ENCODE data around the gene TBCE.

TBCE gene

GRCh38 chr1:235409042-235409820 lies 42.0 kb downstream of the TBCE start:
- Histone ChIP-seq H2AFZ (ENCODE audit: low read depth, low read length, severe bottlenecking) (no peak overlapping the region), H3K9me3 (ENCODE audit: insufficient read depth, low read length) (no peaks in the 10 kb centered on the region), H3F3A (ENCODE audit: insufficient read depth) (peaks cover under 1% of the 10 kb centered on the region), H3K9ac (ENCODE audit: low read length) (no peak overlapping the region), H3K27ac (ENCODE audit: low read depth, low read length) (no peak overlapping the region), H3K4me3 (ENCODE audit: insufficient read depth, low read length, poor library complexity, severe bottlenecking) (no peak overlapping the region), H3K36me3 (ENCODE audit: low read length) (no peaks in the 10 kb centered on the region), H3K9me2 (replicated peaks; ENCODE audit: insufficient read depth, low read length) (no peaks in the 10 kb centered on the region), H4K20me1 (ENCODE audit: low read depth, low read length) (no peaks in the 10 kb centered on the region), H3K27me3 (ENCODE audit: low read length) (no peaks in the 10 kb centered on the region), H3K4me2 (ENCODE audit: low read depth, low read length, poor library complexity, severe bottlenecking) (no peak overlapping the region), H3K79me2 (ENCODE audit: insufficient read depth, low read length) (0 out of 2 replicates have a peak, but pooled peaks cover 3% of the 10 kb centered on the region)
- TF ChIP-seq CTCF (IDR thresholded peaks at IDR 0.05; ENCODE audit: insufficient read depth, low read length, poor library complexity, severe bottlenecking) = no peak
- no peak for TF ChIP-seq EZH2phosphoT487 (conservative IDR thresholded peaks at IDR 0.05; ENCODE audit: low read length)

GRCh38 chr1:235410467-235410866 lies 43.2 kb downstream of the TBCE start:
- H3K79me2 ChIP-seq (ENCODE audit: insufficient read depth, low read length) = 0 out of 2 replicates have a peak, but pooled peaks cover 3% of the 10 kb centered on the region
- no peak overlapping the region for H3K9ac ChIP-seq (ENCODE audit: low read length)
- H3K27ac ChIP-seq (ENCODE audit: low read depth, low read length) = no peak overlapping the region

GRCh38 chr1:235411489-235412486 lies 44.6 kb downstream of the TBCE start:
- Histone ChIP-seq H2AFZ (ENCODE audit: low read depth, low read length, severe bottlenecking) (no peak overlapping the region), H3K9me2 (replicated peaks; ENCODE audit: insufficient read depth, low read length) (no peaks in the 10 kb centered on the region), H3K4me3 (ENCODE audit: insufficient read depth, low read length, poor library complexity, severe bottlenecking) (no peak overlapping the region), H3K36me3 (ENCODE audit: low read length) (no peaks in the 10 kb centered on the region), H3K27me3 (ENCODE audit: low read length) (no peaks in the 10 kb centered on the region), H3K9ac (ENCODE audit: low read length) (no peak overlapping the region), H4K20me1 (ENCODE audit: low read depth, low read length) (no peaks in the 10 kb centered on the region), H3K4me2 (ENCODE audit: low read depth, low read length, poor library complexity, severe bottlenecking) (no peak overlapping the region), H3K79me2 (ENCODE audit: insufficient read depth, low read length) (0 out of 2 replicates have a peak, but pooled peaks cover 2% of the 10 kb centered on the region), H3F3A (ENCODE audit: insufficient read depth) (peaks cover 11% of the 10 kb centered on the region), H3K27ac (ENCODE audit: low read depth, low read length) (no peak overlapping the region), H3K9me3 (ENCODE audit: insufficient read depth, low read length) (no peaks in the 10 kb centered on the region)
- TF ChIP-seq EZH2phosphoT487 (conservative IDR thresholded peaks at IDR 0.05; ENCODE audit: low read length) (no peak), CTCF (IDR thresholded peaks at IDR 0.05; ENCODE audit: insufficient read depth, low read length, poor library complexity, severe bottlenecking) (no peak)

More at GRCh38 chr1:235410467-235410866, 43.2 kb downstream of the TBCE start:
- H3K9me3 ChIP-seq (ENCODE audit: insufficient read depth, low read length) = no peaks in the 10 kb centered on the region
- no peak overlapping the region for H3K4me2 ChIP-seq (ENCODE audit: low read depth, low read length, poor library complexity, severe bottlenecking)
- no peaks in the 10 kb centered on the region for H3K36me3 ChIP-seq (ENCODE audit: low read length)
- no peak for TF ChIP-seq EZH2phosphoT487 (conservative IDR thresholded peaks at IDR 0.05; ENCODE audit: low read length)
- no peak for TF ChIP-seq CTCF (IDR thresholded peaks at IDR 0.05; ENCODE audit: insufficient read depth, low read length, poor library complexity, severe bottlenecking)
- H3K9me2 ChIP-seq (replicated peaks; ENCODE audit: insufficient read depth, low read length) = no peaks in the 10 kb centered on the region
- H3F3A ChIP-seq (ENCODE audit: insufficient read depth) = peaks cover 4% of the 10 kb centered on the region
- no peaks in the 10 kb centered on the region for H4K20me1 ChIP-seq (ENCODE audit: low read depth, low read length)
- no peaks in the 10 kb centered on the region for H3K27me3 ChIP-seq (ENCODE audit: low read length)
- H2AFZ ChIP-seq (ENCODE audit: low read depth, low read length, severe bottlenecking) = no peak overlapping the region
- no peak overlapping the region for H3K4me3 ChIP-seq (ENCODE audit: insufficient read depth, low read length, poor library complexity, severe bottlenecking)
